ENCODE results near the gene CSTF2. TPM values are rescaled to one million over a fixed set of nuclear protein-coding genes. Genes with fewer than 3 reads are reported as not detected.

Gene CSTF2
- total RNA-seq, 1 experiment from 2014 or later = 39.2 TPM

DNA sequence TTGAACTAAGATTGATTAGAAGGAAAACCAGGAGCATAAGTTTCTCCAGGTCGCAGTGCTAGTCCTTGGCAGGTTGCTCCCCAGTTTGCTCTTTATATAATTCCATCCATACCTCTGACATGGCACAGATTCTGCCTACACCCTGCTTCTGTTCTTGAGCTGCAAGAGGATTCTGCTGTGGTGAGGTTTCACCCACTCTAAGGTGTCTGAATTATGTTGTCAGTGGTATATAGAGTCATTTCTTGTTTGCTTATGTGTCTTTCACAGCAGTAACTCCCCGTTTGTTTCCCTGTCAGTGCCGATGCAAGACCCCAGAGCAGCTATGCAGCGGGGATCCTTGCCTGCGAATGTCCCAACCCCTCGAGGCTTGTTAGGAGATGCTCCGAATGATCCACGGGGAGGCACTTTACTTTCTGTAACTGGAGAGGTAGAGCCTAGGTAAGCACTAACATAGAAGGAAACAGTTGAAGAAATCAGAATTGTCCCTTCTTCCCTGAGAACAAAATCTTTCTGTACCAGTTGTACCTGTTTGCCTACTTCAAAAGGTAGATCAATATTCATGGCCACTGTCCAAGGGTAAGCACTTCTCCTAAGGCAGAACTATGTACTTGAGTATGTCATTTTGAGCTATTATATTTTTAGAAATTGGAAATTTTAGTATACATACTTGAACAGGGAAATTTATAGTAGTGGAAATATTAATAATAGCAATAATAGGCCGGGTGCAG is 11.2 kb downstream of the CSTF2 start:
- ChIA-PET POLR2A (ENCODE audit: low non-redundant PET) (no interaction called here), CTCF (no interaction called here)
- Histone ChIP-seq H3K9me3 (ENCODE audit: low read depth, low read length, poor library complexity, severe bottlenecking) (no peaks in the 10 kb centered on the region), H3K27me3 (replicated peaks; ENCODE audit: insufficient read depth, low read depth, low read length, poor library complexity) (no peaks in the 10 kb centered on the region), H3K4me3 (ENCODE audit: low read depth, low read length, poor library complexity, severe bottlenecking) (no peak overlapping the region), H3K4me1 (ENCODE audit: insufficient read depth, low read length, poor library complexity, severe bottlenecking) (no peaks in the 10 kb centered on the region), H3K36me3 (ENCODE audit: insufficient read depth, low read length, poor library complexity, severe bottlenecking) (peaks cover 14% of the 10 kb centered on the region), H3K27ac (ENCODE audit: low read depth, low read length, poor library complexity, severe bottlenecking) (no peak overlapping the region)
- TF ChIP-seq, protein P1, sequence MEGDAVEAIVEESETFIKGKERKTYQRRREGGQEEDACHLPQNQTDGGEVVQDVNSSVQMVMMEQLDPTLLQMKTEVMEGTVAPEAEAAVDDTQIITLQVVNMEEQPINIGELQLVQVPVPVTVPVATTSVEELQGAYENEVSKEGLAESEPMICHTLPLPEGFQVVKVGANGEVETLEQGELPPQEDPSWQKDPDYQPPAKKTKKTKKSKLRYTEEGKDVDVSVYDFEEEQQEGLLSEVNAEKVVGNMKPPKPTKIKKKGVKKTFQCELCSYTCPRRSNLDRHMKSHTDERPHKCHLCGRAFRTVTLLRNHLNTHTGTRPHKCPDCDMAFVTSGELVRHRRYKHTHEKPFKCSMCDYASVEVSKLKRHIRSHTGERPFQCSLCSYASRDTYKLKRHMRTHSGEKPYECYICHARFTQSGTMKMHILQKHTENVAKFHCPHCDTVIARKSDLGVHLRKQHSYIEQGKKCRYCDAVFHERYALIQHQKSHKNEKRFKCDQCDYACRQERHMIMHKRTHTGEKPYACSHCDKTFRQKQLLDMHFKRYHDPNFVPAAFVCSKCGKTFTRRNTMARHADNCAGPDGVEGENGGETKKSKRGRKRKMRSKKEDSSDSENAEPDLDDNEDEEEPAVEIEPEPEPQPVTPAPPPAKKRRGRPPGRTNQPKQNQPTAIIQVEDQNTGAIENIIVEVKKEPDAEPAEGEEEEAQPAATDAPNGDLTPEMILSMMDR (conservative IDR thresholded peaks at IDR 0.05; ENCODE audit: low read depth, low read length) = no peak
- TF ChIP-seq EZH2 (IDR thresholded peaks at IDR 0.05; ENCODE audit: borderline replicate concordance, low read depth, low read length, poor library complexity, severe bottlenecking) = no peak
- BruUV-seq (replicated peaks) = no TSS peak
- DNase-seq (ENCODE audit: low spot score) = no peak
- intact Hi-C loops (cut with micrococcal nuclease; ENCODE audit: unreplicated experiment) = no loop called here

DNA sequence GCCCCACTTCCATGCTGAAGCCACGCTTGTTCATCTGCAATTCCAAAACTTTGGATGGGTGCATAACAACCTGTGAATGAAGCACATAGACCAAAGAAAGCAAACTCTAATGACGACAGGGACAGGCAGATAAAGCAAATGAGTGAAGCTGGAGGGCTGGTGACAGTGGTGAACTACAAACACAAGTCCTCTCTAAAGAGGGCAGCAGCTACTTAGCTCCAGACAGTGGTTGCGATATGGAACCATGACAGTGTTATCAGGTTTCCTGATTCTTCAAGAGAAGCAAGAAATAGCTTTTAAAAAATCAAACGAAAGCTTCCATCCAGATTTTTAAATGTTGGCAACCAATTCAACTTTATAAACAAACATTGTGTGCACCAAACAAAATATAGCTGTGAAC is 30.1 kb downstream of the CSTF2 start:
- CTCF ChIA-PET = no interaction called here
- H3K27me3 ChIP-seq (replicated peaks; ENCODE audit: insufficient read depth, low read depth, low read length, poor library complexity) = no peaks in the 10 kb centered on the region
- H3K9me3 ChIP-seq (ENCODE audit: low read depth, low read length, poor library complexity, severe bottlenecking) = no peaks in the 10 kb centered on the region
- intact Hi-C loops (cut with micrococcal nuclease; ENCODE audit: unreplicated experiment) = no loop called here
- POLR2A ChIA-PET (ENCODE audit: low non-redundant PET) = no interaction called here
- no peak for DNase-seq (ENCODE audit: low spot score)
- H3K4me3 ChIP-seq (ENCODE audit: low read depth, low read length, poor library complexity, severe bottlenecking) = no peak overlapping the region
- no peak overlapping the region for H3K27ac ChIP-seq (ENCODE audit: low read depth, low read length, poor library complexity, severe bottlenecking)
- no TSS peak for BruUV-seq (replicated peaks)
- TF ChIP-seq, protein P1 (conservative IDR thresholded peaks at IDR 0.05; ENCODE audit: low read depth, low read length) = no peak
- TF ChIP-seq EZH2 (IDR thresholded peaks at IDR 0.05; ENCODE audit: borderline replicate concordance, low read depth, low read length, poor library complexity, severe bottlenecking) = no peak
- H3K36me3 ChIP-seq (ENCODE audit: insufficient read depth, low read length, poor library complexity, severe bottlenecking) = no peaks in the 10 kb centered on the region
- H3K4me1 ChIP-seq (ENCODE audit: insufficient read depth, low read length, poor library complexity, severe bottlenecking) = no peaks in the 10 kb centered on the region

DNA sequence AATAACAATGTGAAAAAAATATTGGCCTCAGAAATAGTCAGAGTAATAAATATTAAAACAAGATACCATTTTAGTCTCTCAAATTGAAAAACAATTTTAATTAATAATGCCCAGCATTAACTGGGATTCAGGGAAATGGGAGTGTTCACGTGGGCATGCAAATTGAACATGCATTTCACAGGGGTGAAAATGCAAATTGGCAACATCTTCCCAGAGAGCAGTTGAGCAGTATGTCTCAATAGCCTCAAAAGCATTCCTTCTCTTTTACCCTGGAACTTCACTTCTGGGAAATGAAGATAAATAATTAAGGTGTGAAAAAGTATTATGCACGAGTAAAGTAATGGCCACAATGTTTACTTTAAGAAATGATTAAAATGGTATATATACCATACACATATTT is 32.6 kb downstream of the CSTF2 start:
- POLR2A ChIA-PET (ENCODE audit: low non-redundant PET) = no interaction called here
- no TSS peak for BruUV-seq (replicated peaks)
- H3K36me3 ChIP-seq (ENCODE audit: insufficient read depth, low read length, poor library complexity, severe bottlenecking) = no peaks in the 10 kb centered on the region
- H3K9me3 ChIP-seq (ENCODE audit: low read depth, low read length, poor library complexity, severe bottlenecking) = no peaks in the 10 kb centered on the region
- DNase-seq (ENCODE audit: low spot score) = no peak
- CTCF ChIA-PET = no interaction called here
- intact Hi-C loops (cut with micrococcal nuclease; ENCODE audit: unreplicated experiment) = no loop called here
- no peak overlapping the region for H3K27ac ChIP-seq (ENCODE audit: low read depth, low read length, poor library complexity, severe bottlenecking)
- no peaks in the 10 kb centered on the region for H3K27me3 ChIP-seq (replicated peaks; ENCODE audit: insufficient read depth, low read depth, low read length, poor library complexity)
- H3K4me1 ChIP-seq (ENCODE audit: insufficient read depth, low read length, poor library complexity, severe bottlenecking) = no peaks in the 10 kb centered on the region
- TF ChIP-seq, protein P1 (conservative IDR thresholded peaks at IDR 0.05; ENCODE audit: low read depth, low read length) = no peak
- TF ChIP-seq EZH2 (IDR thresholded peaks at IDR 0.05; ENCODE audit: borderline replicate concordance, low read depth, low read length, poor library complexity, severe bottlenecking) = no peak
- H3K4me3 ChIP-seq (ENCODE audit: low read depth, low read length, poor library complexity, severe bottlenecking) = no peak overlapping the region

Data from A673 (cell line).